PC-3 (cell line): ENCODE results near the gene GRIN2C.

Experiments used
- EZH2 ChIP-seq: fragments of 300-600 bp; sonication (generic); IDR thresholded peaks from one replicate; pipeline ENCODE4 v1.6.1; 2017; ENCODE audit warnings: antibody characterized with exemption, mild to moderate bottlenecking, low read length; ENCODE audit not compliant: unreplicated experiment
- TF ChIP-seq, protein P1 (sequence below): fragments of 300-600 bp; sonication (generic); conservative IDR thresholded peaks from 2 replicates; pipeline ENCODE4 v1.5.1; 2017; ENCODE audit warnings: antibody characterized with exemption, low read depth, mild to moderate bottlenecking, low read length

DNA sequence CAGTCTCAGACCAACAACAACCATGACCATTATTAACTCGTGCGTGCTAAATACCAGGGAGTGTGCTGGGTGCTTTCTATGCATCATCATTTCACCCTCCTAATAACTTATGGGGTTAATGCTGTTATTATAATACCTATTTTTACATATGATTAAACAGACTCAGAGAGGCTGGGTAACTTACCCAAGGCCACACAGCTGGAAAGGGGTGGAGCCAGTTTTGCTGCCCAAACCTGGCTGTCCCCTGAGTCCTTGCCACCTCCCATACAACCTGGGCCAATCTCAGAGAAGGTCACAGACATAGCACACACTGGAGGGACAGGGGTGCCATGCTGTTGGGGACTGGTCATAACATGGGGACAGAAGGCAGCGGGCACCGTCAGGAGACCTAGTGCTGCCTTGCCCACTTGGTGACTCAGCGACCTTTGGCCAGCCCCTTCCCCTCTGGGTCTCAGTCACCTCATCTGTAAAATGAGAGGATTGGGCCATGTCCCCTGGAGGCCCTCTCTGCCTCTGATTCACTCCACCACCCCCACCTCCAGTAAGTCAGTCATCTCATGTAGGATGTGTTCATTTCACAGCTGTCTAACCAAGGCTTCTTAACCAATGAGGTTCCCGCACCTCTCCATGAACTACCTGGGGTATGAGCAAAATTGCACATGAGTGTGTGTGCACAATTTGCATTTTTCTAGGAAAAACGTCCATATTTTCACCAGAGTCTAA lies 45.2 kb upstream of the GRIN2C start:
- no peak for TF ChIP-seq EZH2
- TF ChIP-seq, protein P1, sequence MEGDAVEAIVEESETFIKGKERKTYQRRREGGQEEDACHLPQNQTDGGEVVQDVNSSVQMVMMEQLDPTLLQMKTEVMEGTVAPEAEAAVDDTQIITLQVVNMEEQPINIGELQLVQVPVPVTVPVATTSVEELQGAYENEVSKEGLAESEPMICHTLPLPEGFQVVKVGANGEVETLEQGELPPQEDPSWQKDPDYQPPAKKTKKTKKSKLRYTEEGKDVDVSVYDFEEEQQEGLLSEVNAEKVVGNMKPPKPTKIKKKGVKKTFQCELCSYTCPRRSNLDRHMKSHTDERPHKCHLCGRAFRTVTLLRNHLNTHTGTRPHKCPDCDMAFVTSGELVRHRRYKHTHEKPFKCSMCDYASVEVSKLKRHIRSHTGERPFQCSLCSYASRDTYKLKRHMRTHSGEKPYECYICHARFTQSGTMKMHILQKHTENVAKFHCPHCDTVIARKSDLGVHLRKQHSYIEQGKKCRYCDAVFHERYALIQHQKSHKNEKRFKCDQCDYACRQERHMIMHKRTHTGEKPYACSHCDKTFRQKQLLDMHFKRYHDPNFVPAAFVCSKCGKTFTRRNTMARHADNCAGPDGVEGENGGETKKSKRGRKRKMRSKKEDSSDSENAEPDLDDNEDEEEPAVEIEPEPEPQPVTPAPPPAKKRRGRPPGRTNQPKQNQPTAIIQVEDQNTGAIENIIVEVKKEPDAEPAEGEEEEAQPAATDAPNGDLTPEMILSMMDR: no peak
